ENCODE results near the gene LY9. TPM values are rescaled to one million over a fixed set of nuclear protein-coding genes. Genes with fewer than 3 reads are reported as not detected.

The LY9 gene
- total and polyA plus RNA-seq, 2 experiments from 2014 or later: not detected

- peaks cover 11% of the 10 kb centered on the region for H3K9me3 Mint-ChIP-seq
- H2AFZ ChIP-seq: peak overlapping the region; percentile 69
- H3K79me2 ChIP-seq (replicated peaks; ENCODE audit: insufficient read depth): no peaks in the 10 kb centered on the region
- no peak overlapping the region for H3K4me3 ChIP-seq
- no peaks in the 10 kb centered on the region for H3K27me3 Mint-ChIP-seq (ENCODE audit: insufficient read depth, low read depth, poor library complexity)
- no peaks in the 10 kb centered on the region for H3K4me1 ChIP-seq (ENCODE audit: insufficient read depth)
- no peak overlapping the region for H3K4me2 ChIP-seq
- H4K20me1 ChIP-seq (replicated peaks; ENCODE audit: insufficient read depth): no peaks in the 10 kb centered on the region
- H3F3A ChIP-seq (replicated peaks; ENCODE audit: low read depth): no peaks in the 10 kb centered on the region
- H3K4me3 Mint-ChIP-seq: no peak overlapping the region
- DNase-seq (ENCODE audit: low spot score) (no peak), ATAC-seq (peak; percentile 49)
- no peaks in the 10 kb centered on the region for H3K4me1 Mint-ChIP-seq
- TF ChIP-seq ZNF114 (CRISPR knock-in tag; IDR thresholded peaks at IDR 0.05) (no peak), EZH2 (IDR thresholded peaks at IDR 0.05; ENCODE audit: low read depth, unreplicated experiment) (no peak), STAT1 (IDR thresholded peaks at IDR 0.05; ENCODE audit: unreplicated experiment) (no peak), CTCF (conservative IDR thresholded peaks at IDR 0.05; ENCODE audit: low read depth in 2 of 2) (no peak), EZH2phosphoT487 (IDR thresholded peaks at IDR 0.05; ENCODE audit: unreplicated experiment) (no peak), ZNF331 (CRISPR knock-in tag; IDR thresholded peaks at IDR 0.05; ENCODE audit: low read depth) (no peak), JUNB (IDR thresholded peaks at IDR 0.05; ENCODE audit: unreplicated experiment) (no peak), NANOG (IDR thresholded peaks at IDR 0.05; ENCODE audit: borderline replicate concordance) (no peak), CREB1 (CRISPR knock-in tag; IDR thresholded peaks at IDR 0.05; ENCODE audit: low read depth) (no peak), ETS1 (IDR thresholded peaks at IDR 0.05) (no peak)
- H3K9me2 ChIP-seq (ENCODE audit: insufficient read depth): no peaks in the 10 kb centered on the region; the same call in 1 of the 2 replicates
- no peaks in the 10 kb centered on the region for H3K36me3 ChIP-seq (ENCODE audit: insufficient read depth)
- H3K27me3 ChIP-seq (ENCODE audit: insufficient read depth): no peaks in the 10 kb centered on the region
- no peak overlapping the region for H3K27ac Mint-ChIP-seq
- no peak overlapping the region for H3K27ac ChIP-seq (ENCODE audit: low read depth)
- H3K36me3 Mint-ChIP-seq (ENCODE audit: low read depth): peaks cover 2% of the 10 kb centered on the region; the same call in 2 of the 3 replicates
Measured at GRCh38 chr1:160801836-160802580, 6.0 kb downstream of the LY9 start.

- Histone ChIP-seq H3F3A (replicated peaks; ENCODE audit: low read depth) (no peaks in the 10 kb centered on the region), H3K27ac (ENCODE audit: low read depth) (no peak overlapping the region), H3K27me3 (ENCODE audit: insufficient read depth) (no peaks in the 10 kb centered on the region), H2AFZ (no peak overlapping the region), H3K4me3 (no peak overlapping the region), H3K4me1 (ENCODE audit: insufficient read depth) (peaks cover 19% of the 10 kb centered on the region; the same call in 1 of the 2 replicates), H4K20me1 (replicated peaks; ENCODE audit: insufficient read depth) (no peaks in the 10 kb centered on the region), H3K36me3 (ENCODE audit: insufficient read depth) (no peaks in the 10 kb centered on the region), H3K9me2 (ENCODE audit: insufficient read depth) (peaks cover 11% of the 10 kb centered on the region; the same call in 1 of the 2 replicates), H3K4me2 (no peak overlapping the region), H3K79me2 (replicated peaks; ENCODE audit: insufficient read depth) (no peaks in the 10 kb centered on the region)
- H3K4me1 Mint-ChIP-seq: peaks cover 11% of the 10 kb centered on the region
- peaks cover 6% of the 10 kb centered on the region; the same call in 2 of the 3 replicates for H3K36me3 Mint-ChIP-seq (ENCODE audit: low read depth)
- no peak for ATAC-seq
- DNase-seq (ENCODE audit: low spot score): no peak
- no peak overlapping the region for H3K4me3 Mint-ChIP-seq
- peaks cover 3% of the 10 kb centered on the region for H3K27me3 Mint-ChIP-seq (ENCODE audit: insufficient read depth, low read depth, poor library complexity)
- peaks cover 15% of the 10 kb centered on the region for H3K9me3 Mint-ChIP-seq
- no peak overlapping the region for H3K27ac Mint-ChIP-seq
- TF ChIP-seq EZH2 (IDR thresholded peaks at IDR 0.05; ENCODE audit: low read depth, unreplicated experiment) (no peak), REST (IDR thresholded peaks at IDR 0.05; ENCODE audit: unreplicated experiment) (no peak), EZH2phosphoT487 (IDR thresholded peaks at IDR 0.05; ENCODE audit: unreplicated experiment) (no peak), JUNB (IDR thresholded peaks at IDR 0.05; ENCODE audit: unreplicated experiment) (no peak)
Measured at GRCh38 chr1:160806109-160806665, 10.2 kb downstream of the LY9 start.

Measured in GM23338 (cell line).